OCI-LY7 (cell line): ENCODE results near the gene CHD5.

Experiments used
- CTCF ChIP-seq: fragments of 200-600 bp; sonication (generic); conservative IDR thresholded peaks from 2 replicates; pipeline ENCODE4 v1.5.1; 2014; ENCODE audit warnings: mild to moderate bottlenecking, antibody characterized with exemption, low read length, moderate library complexity, mixed read lengths
- EZH2phosphoT487 ChIP-seq: fragments of 200-600 bp; sonication (generic); IDR thresholded peaks from 2 replicates; pipeline ENCODE4 v1.6.1; 2018; ENCODE audit warnings: low read depth, borderline replicate concordance, mild to moderate bottlenecking, mixed run types, antibody characterized with exemption, low read length, moderate library complexity, mixed read lengths

- TF ChIP-seq CTCF, result no peak
- no peak for TF ChIP-seq EZH2phosphoT487
These were observed 85.9 kb downstream of the CHD5 start for GRCh38 chr1:6094246-6094645.
